Parathyroid adenoma (tissue), 2 donors: ENCODE data around the gene PQBP1.

Source experiments
- H2AFZ ChIP-seq: fragments of 300-600 bp; sonication (generic); one replicate; pipeline ENCODE4 v1.7.0; 2017; ENCODE audit warnings: antibody characterized with exemption, mild to moderate bottlenecking
- H3K27ac ChIP-seq: fragments of 300-600 bp; sonication (generic); one replicate; pipeline ENCODE4 v1.7.0; 2017
- H3K27me3 ChIP-seq: fragments of 300-600 bp; sonication (generic); one replicate; pipeline ENCODE4 v1.7.0; 2017; ENCODE audit warnings: low read length; ENCODE audit not compliant: control insufficient read depth, insufficient read depth
- H3K36me3 ChIP-seq: fragments of 300-600 bp; sonication (generic); one replicate; pipeline ENCODE4 v1.7.0; 2017; ENCODE audit warnings: low read length; ENCODE audit not compliant: control insufficient read depth, insufficient read depth
- H3K4me1 ChIP-seq: fragments of 300-600 bp; sonication (generic); one replicate; pipeline ENCODE4 v1.7.0; 2017; ENCODE audit warnings: control low read depth
- H3K4me2 ChIP-seq: fragments of 300-600 bp; sonication (generic); one replicate; pipeline ENCODE4 v1.7.0; 2017; ENCODE audit warnings: low read length
- H3K4me3 ChIP-seq: fragments of 300-600 bp; sonication (generic); one replicate; pipeline ENCODE4 v1.7.0; 2017; ENCODE audit warnings: low read depth, low read length
- H3K79me2 ChIP-seq: fragments of 300-600 bp; sonication (generic); one replicate; pipeline ENCODE4 v1.7.0; 2017; ENCODE audit warnings: control low read depth
- H3K9ac ChIP-seq: fragments of 300-600 bp; sonication (generic); one replicate; pipeline ENCODE4 v1.7.0; 2017; ENCODE audit warnings: mild to moderate bottlenecking
- H3K9me3 ChIP-seq: fragments of 300-600 bp; sonication (generic); one replicate; pipeline ENCODE4 v1.7.0; 2017; ENCODE audit warnings: low read length; ENCODE audit not compliant: control insufficient read depth
- CTCF ChIP-seq: fragments of 300-600 bp; sonication (generic); IDR thresholded peaks from one replicate; pipeline ENCODE4 v1.7.0; 2017; ENCODE audit warnings: antibody characterized with exemption, mild to moderate bottlenecking
- donor health status: primary hyperparathyroidism.

Gene PQBP1

GRCh38 chrX:48918301-48918642, 20.5 kb downstream of the PQBP1 start:
- Histone ChIP-seq H3K4me2 (peak overlapping the region; percentile 79), H3K9ac (peak overlapping the region; percentile 50), H2AFZ (peak overlapping the region; percentile 79), H3K36me3 (no peaks in the 10 kb centered on the region), H3K4me3 (peak overlapping the region; percentile 68), H3K27ac (peak overlapping the region; percentile 84), H3K79me2 (no peaks in the 10 kb centered on the region), H3K27me3 (no peaks in the 10 kb centered on the region), H3K9me3 (no peaks in the 10 kb centered on the region), H3K4me1 (peaks cover 6% of the 10 kb centered on the region)
- TF ChIP-seq CTCF, result no peak

GRCh38 chrX:48918643-48919340, 21.1 kb downstream of the PQBP1 start, which contains the start of gene PIM2:
Gene PIM2 (minus strand): TSS chrX:48919024. CDS start chrX:48918834, 190 bp downstream.
- Histone ChIP-seq H3K4me1 (peaks cover 6% of the 10 kb centered on the region), H3K9me3 (no peaks in the 10 kb centered on the region), H3K36me3 (no peaks in the 10 kb centered on the region), H3K4me3 (peak within 1 kb of the TSS; percentile 68), H3K79me2 (no peaks in the 10 kb centered on the region), H3K9ac (peak within 1 kb of the TSS; percentile 50), H3K27ac (peak within 1 kb of the TSS; percentile 84), H3K4me2 (peak within 1 kb of the TSS; percentile 79), H2AFZ (peak within 1 kb of the TSS; percentile 79), H3K27me3 (no peaks in the 10 kb centered on the region)
- no peak for TF ChIP-seq CTCF

GRCh38 chrX:48919360-48919841, 21.7 kb downstream of the PQBP1 start:
- Histone ChIP-seq H3K36me3 (no peaks in the 10 kb centered on the region), H3K4me2 (peak overlapping the region; percentile 68), H3K27me3 (no peaks in the 10 kb centered on the region), H3K4me3 (peak overlapping the region; percentile 68), H3K27ac (peak overlapping the region; percentile 84), H3K9ac (no peak overlapping the region), H3K79me2 (no peaks in the 10 kb centered on the region), H2AFZ (peak overlapping the region; percentile 79), H3K9me3 (no peaks in the 10 kb centered on the region), H3K4me1 (peaks cover 6% of the 10 kb centered on the region)
- TF ChIP-seq CTCF, result no peak

GRCh38 chrX:48919947-48920717, 22.4 kb downstream of the PQBP1 start:
- Histone ChIP-seq H3K27ac (peak overlapping the region; percentile 84), H3K9ac (no peak overlapping the region), H3K79me2 (no peaks in the 10 kb centered on the region), H3K27me3 (no peaks in the 10 kb centered on the region), H3K4me1 (peaks cover 6% of the 10 kb centered on the region), H3K4me3 (no peak overlapping the region), H2AFZ (no peak overlapping the region), H3K36me3 (no peaks in the 10 kb centered on the region), H3K9me3 (no peaks in the 10 kb centered on the region), H3K4me2 (no peak overlapping the region)
- no peak for TF ChIP-seq CTCF
